ENCODE measurements around the gene PRR29.

DNA sequence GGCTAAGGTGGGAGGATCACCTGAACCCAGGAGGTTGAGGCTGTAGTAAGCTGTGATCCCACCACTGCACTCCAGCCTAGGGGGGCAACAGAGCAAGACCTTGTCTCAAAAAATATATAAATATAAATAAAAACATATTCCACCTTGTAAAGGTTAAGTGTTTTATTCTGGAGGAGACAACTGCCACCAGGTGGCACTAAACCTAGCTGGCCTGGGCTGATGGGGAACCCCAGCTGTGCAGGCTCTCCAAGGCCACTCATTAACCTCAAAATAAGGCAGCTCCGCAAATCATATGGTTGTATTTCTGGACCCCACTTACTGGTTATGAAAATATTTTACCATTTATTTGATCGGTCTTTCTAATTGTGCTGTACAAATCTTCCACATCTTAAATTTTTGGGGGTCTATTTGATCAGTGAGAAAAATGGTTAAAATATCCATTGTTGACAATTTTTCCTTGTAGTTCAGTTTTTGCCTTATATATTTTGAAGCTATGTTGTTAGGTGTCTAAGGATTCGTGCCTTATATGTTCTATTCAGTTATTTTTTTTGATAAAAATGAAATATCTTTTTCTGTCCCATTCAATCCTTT is 30.8 kb downstream of the PRR29 start:
- TF ChIP-seq POLR2A (IDR thresholded peaks at IDR 0.05): no peak
- TF ChIP-seq, protein P1, sequence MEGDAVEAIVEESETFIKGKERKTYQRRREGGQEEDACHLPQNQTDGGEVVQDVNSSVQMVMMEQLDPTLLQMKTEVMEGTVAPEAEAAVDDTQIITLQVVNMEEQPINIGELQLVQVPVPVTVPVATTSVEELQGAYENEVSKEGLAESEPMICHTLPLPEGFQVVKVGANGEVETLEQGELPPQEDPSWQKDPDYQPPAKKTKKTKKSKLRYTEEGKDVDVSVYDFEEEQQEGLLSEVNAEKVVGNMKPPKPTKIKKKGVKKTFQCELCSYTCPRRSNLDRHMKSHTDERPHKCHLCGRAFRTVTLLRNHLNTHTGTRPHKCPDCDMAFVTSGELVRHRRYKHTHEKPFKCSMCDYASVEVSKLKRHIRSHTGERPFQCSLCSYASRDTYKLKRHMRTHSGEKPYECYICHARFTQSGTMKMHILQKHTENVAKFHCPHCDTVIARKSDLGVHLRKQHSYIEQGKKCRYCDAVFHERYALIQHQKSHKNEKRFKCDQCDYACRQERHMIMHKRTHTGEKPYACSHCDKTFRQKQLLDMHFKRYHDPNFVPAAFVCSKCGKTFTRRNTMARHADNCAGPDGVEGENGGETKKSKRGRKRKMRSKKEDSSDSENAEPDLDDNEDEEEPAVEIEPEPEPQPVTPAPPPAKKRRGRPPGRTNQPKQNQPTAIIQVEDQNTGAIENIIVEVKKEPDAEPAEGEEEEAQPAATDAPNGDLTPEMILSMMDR (IDR thresholded peaks at IDR 0.05): peak; percentile 45 to 87 (median 68)
